Astrocyte (in vitro differentiated cells and primary cell): ENCODE measurements around the gene UBE2D2. TPM values are rescaled to one million over a fixed set of nuclear protein-coding genes. Genes with fewer than 3 reads are reported as not detected.

ENCODE experiments used
- DNase-seq: peaks from one replicate; pipeline ENCODE4 v3.0.0-alpha.2; 2010; ENCODE audit warnings: low read depth
- FAIRE-seq: peaks from 2 replicates; lab custom pipeline; 2011; peaks lifted over from hg19 to GRCh38; lab: Jason Lieb, UNC
- H2AFZ ChIP-seq: 2 replicates; pipeline ENCODE4 v1.6.0; 2012; ENCODE audit warnings: low read depth, low read length, inconsistent platforms
- H3K27ac ChIP-seq: 2 replicates; pipeline ENCODE4 v1.5.1; 2011; ENCODE audit warnings: low read depth, low read length, inconsistent platforms
- H3K27me3 ChIP-seq: 2 replicates; pipeline ENCODE4 v1.6.0; 2011; ENCODE audit warnings: low read length, inconsistent platforms; ENCODE audit not compliant: insufficient read depth
- H3K36me3 ChIP-seq: 2 replicates; pipeline ENCODE4 v1.5.1; 2011; ENCODE audit warnings: low read length, inconsistent platforms; ENCODE audit not compliant: insufficient read depth
- H3K4me1 ChIP-seq: 2 replicates; pipeline ENCODE4 v1.5.1; 2011; ENCODE audit warnings: low read length, inconsistent platforms; ENCODE audit not compliant: insufficient read depth
- H3K4me2 ChIP-seq: 2 replicates; pipeline ENCODE4 v1.6.0; 2012; ENCODE audit warnings: low read length, inconsistent platforms
- H3K4me3 ChIP-seq: 2 replicates; pipeline ENCODE4 v1.5.1; 2011; ENCODE audit warnings: low read depth, mild to moderate bottlenecking, low read length, inconsistent platforms; ENCODE audit not compliant: insufficient read depth
- H3K79me2 ChIP-seq: 2 replicates; pipeline ENCODE4 v1.6.0; 2012; ENCODE audit warnings: mild to moderate bottlenecking, low read length, inconsistent platforms; ENCODE audit not compliant: insufficient read depth
- H3K9ac ChIP-seq: 2 replicates; pipeline ENCODE4 v1.6.0; 2012; ENCODE audit warnings: mild to moderate bottlenecking, low read length, inconsistent platforms
- H3K9me3 ChIP-seq: 2 replicates; pipeline ENCODE4 v1.5.1; 2012; ENCODE audit warnings: low read depth, mild to moderate bottlenecking, low read length, inconsistent platforms; ENCODE audit not compliant: insufficient read depth
- H4K20me1 ChIP-seq: 2 replicates; pipeline ENCODE4 v1.6.0; 2012; ENCODE audit warnings: low read length, inconsistent platforms; ENCODE audit not compliant: insufficient read depth
- H3K27ac Mint-ChIP-seq: one replicate; pipeline ENCODE4 v1.8.0; 2021; ENCODE audit warnings: mild to moderate bottlenecking, mixed read lengths; ENCODE audit not compliant: unreplicated experiment
- H3K27me3 Mint-ChIP-seq: one replicate; pipeline ENCODE4 v1.8.0; 2021; ENCODE audit warnings: low read depth, mixed read lengths; ENCODE audit not compliant: unreplicated experiment
- H3K36me3 Mint-ChIP-seq: one replicate; pipeline ENCODE4 v1.8.0; 2021; ENCODE audit warnings: low read depth, mixed read lengths; ENCODE audit not compliant: unreplicated experiment
- H3K4me1 Mint-ChIP-seq: one replicate; pipeline ENCODE4 v1.8.0; 2021; ENCODE audit warnings: low read depth, mixed read lengths; ENCODE audit not compliant: unreplicated experiment
- H3K4me3 Mint-ChIP-seq: one replicate; pipeline ENCODE4 v1.8.0; 2021; ENCODE audit warnings: mild to moderate bottlenecking, moderate library complexity, mixed read lengths; ENCODE audit not compliant: unreplicated experiment
- H3K9me3 Mint-ChIP-seq: one replicate; pipeline ENCODE4 v1.8.0; 2021; ENCODE audit warnings: mild to moderate bottlenecking, mixed read lengths; ENCODE audit not compliant: unreplicated experiment
- EZH2 ChIP-seq: IDR thresholded peaks from 2 replicates; pipeline ENCODE4 v1.6.1; 2012; ENCODE audit warnings: mild to moderate bottlenecking, low read length, inconsistent platforms; ENCODE audit not compliant: insufficient read depth
- total RNA-seq: library from RNA; stranded (reverse); gene quantifications from 2 replicates; pipeline ENCODE4 v1.2.1, GENCODE V29; 2021
- TF ChIP-seq, protein P1 (sequence below): IDR thresholded peaks from 2 replicates; pipeline ENCODE4 v1.5.1; 2011; ENCODE audit warnings: low read depth, mild to moderate bottlenecking, inconsistent platforms, low read length, moderate library complexity; ENCODE audit not compliant: insufficient read depth

Gene UBE2D2
- total RNA-seq, 1 donor from 2014 or later, result 169 TPM

DNA sequence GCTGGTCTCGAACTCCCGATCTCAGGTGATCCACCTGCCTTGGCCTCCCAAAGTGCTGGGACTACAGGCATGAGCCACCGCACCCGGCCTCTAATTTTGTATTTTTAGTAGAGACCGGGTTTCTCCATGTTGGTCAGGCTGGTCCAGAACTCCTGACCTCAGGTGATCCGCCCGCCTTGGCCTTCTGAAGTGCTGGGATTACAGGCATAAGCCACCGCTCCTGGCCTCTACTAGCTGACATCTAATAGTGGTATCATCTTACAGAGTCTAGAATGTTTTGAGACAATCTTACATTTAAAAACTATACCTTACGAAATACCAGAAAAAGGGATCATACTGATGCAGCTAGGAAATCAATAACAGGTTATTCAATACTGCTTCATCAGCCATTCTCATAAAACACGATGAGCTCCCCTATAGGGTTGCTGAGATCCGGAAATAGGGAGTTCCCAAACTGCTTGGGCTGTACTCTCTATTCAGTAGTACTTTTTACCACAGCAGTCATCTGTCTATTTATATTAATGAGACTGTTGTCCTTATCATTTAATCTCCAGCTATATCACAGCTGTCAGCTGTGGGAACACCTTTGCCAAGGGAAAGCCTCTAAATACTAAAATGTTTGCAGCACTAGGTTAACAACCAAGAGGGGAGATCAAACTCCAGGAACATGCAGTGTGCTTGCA lies 8.1 kb upstream of the UBE2D2 start:
- Histone ChIP-seq H3K27me3 (no peaks in the 10 kb centered on the region), H4K20me1 (no peaks in the 10 kb centered on the region), H2AFZ (no peak overlapping the region), H3K27ac (no peak overlapping the region), H3K36me3 (no peaks in the 10 kb centered on the region), H3K79me2 (no peaks in the 10 kb centered on the region), H3K9me3 (no peaks in the 10 kb centered on the region), H3K4me1 (no peaks in the 10 kb centered on the region), H3K4me3 (no peak overlapping the region), H3K4me2 (no peak overlapping the region), H3K9ac (no peak overlapping the region)
- Mint-ChIP-seq H3K4me3 (no peak overlapping the region), H3K36me3 (peaks cover 2% of the 10 kb centered on the region), H3K9me3 (peaks cover 9% of the 10 kb centered on the region), H3K27me3 (peaks cover 5% of the 10 kb centered on the region), H3K4me1 (peaks cover 4% of the 10 kb centered on the region), H3K27ac (no peak overlapping the region)
- FAIRE-seq, result no peak
- DNase-seq, result no peak
- TF ChIP-seq, protein P1, sequence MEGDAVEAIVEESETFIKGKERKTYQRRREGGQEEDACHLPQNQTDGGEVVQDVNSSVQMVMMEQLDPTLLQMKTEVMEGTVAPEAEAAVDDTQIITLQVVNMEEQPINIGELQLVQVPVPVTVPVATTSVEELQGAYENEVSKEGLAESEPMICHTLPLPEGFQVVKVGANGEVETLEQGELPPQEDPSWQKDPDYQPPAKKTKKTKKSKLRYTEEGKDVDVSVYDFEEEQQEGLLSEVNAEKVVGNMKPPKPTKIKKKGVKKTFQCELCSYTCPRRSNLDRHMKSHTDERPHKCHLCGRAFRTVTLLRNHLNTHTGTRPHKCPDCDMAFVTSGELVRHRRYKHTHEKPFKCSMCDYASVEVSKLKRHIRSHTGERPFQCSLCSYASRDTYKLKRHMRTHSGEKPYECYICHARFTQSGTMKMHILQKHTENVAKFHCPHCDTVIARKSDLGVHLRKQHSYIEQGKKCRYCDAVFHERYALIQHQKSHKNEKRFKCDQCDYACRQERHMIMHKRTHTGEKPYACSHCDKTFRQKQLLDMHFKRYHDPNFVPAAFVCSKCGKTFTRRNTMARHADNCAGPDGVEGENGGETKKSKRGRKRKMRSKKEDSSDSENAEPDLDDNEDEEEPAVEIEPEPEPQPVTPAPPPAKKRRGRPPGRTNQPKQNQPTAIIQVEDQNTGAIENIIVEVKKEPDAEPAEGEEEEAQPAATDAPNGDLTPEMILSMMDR, result no peak
- TF ChIP-seq EZH2, result no peak

DNA sequence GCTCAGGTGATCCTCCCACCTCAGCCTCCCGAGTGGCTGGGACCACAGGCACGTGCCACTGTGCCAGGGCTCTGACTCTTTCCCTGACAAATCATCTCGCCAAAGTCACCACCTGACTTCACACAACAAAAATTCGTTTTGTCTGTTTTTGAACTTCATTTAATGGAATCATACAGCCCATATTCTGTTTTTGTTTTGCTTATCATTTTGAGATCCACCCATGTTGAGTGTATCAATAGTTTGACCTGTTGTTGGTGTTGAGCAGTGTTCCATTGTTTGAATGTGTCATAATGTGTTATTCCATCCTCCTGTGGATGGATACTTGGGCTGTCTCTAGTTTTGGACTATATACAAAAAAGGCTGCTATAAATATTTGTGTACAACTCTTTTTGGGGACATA lies 6.9 kb upstream of the UBE2D2 start:
- Histone ChIP-seq H3K4me2 (no peak overlapping the region), H3K27me3 (no peaks in the 10 kb centered on the region), H3K79me2 (no peaks in the 10 kb centered on the region), H3K4me3 (no peak overlapping the region), H3K4me1 (no peaks in the 10 kb centered on the region), H3K27ac (no peak overlapping the region), H2AFZ (no peak overlapping the region), H3K9ac (no peak overlapping the region), H3K36me3 (no peaks in the 10 kb centered on the region), H3K9me3 (no peaks in the 10 kb centered on the region), H4K20me1 (no peaks in the 10 kb centered on the region)
- peaks cover 5% of the 10 kb centered on the region for H3K9me3 Mint-ChIP-seq
- no peak for FAIRE-seq
- no peak overlapping the region for H3K4me3 Mint-ChIP-seq
- no peaks in the 10 kb centered on the region for H3K36me3 Mint-ChIP-seq
- no peak for TF ChIP-seq EZH2
- TF ChIP-seq, protein P1, result no peak
- H3K4me1 Mint-ChIP-seq, result no peaks in the 10 kb centered on the region
- DNase-seq, result no peak
- no peak overlapping the region for H3K27ac Mint-ChIP-seq
- H3K27me3 Mint-ChIP-seq, result peaks cover 5% of the 10 kb centered on the region

DNA sequence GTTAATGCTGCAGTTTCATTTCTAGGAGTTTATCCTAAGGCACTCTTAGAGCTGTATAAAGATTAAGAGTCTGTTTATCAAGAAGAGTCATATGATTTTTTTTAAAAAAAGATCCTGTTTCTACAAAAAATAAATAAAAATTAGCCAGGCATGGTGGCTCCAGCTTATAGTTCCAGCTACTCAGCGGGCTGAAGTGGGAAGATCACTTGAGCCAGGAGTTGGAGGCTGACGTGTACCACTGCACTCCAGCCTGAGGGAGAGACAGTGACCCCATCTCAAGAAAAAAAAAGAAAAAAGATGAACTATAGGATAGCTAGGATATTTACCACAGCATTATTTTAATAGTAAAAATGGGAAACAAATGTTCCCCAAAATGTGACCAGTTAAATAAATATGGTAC lies 3.3 kb upstream of the UBE2D2 start:
- Mint-ChIP-seq H3K27ac (no peak overlapping the region), H3K36me3 (no peaks in the 10 kb centered on the region), H3K4me1 (peaks cover under 1% of the 10 kb centered on the region), H3K27me3 (no peaks in the 10 kb centered on the region), H3K4me3 (no peak overlapping the region), H3K9me3 (peaks cover 3% of the 10 kb centered on the region)
- Histone ChIP-seq H3K27ac (no peak overlapping the region), H3K4me2 (no peak overlapping the region), H3K79me2 (peaks cover 12% of the 10 kb centered on the region), H3K4me3 (no peak overlapping the region), H3K4me1 (peaks cover 8% of the 10 kb centered on the region), H3K36me3 (no peaks in the 10 kb centered on the region), H4K20me1 (peaks cover 9% of the 10 kb centered on the region), H3K9me3 (no peaks in the 10 kb centered on the region), H2AFZ (no peak overlapping the region), H3K27me3 (no peaks in the 10 kb centered on the region), H3K9ac (no peak overlapping the region)
- DNase-seq (no peak), FAIRE-seq (no peak)
- TF ChIP-seq EZH2, result no peak
- TF ChIP-seq, protein P1, result no peak
